Measurements from ENCODE around the gene MYO7A.

MYO7A gene

DNA sequence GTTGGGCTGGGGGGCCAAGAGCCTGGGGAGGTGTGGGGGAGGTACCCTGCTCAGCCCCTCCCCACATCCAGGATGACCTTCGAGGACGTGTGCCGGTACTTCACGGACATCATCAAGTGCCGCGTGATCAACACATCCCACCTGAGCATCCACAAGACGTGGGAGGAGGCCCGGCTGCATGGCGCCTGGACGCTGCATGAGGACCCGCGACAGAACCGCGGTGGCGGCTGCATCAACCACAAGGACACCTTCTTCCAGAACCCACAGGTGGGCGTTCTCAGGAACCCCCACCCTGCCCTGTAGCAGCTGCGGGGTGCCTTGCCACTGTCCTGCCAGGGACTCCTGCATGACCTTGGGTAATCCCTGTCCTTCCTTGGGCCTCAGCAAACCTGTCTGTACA is 10.0 kb upstream of the MYO7A start:
- no peaks in the 10 kb centered on the region for H3K9me3 ChIP-seq (ENCODE audit: low read length)
- H4K20me1 ChIP-seq (ENCODE audit: insufficient read depth, low read length) = no peaks in the 10 kb centered on the region
- no peaks in the 10 kb centered on the region for H3K4me1 ChIP-seq (ENCODE audit: insufficient read depth, low read length, severe bottlenecking)
- H3F3A ChIP-seq (ENCODE audit: insufficient read depth, low read length) = no peaks in the 10 kb centered on the region
- H3K4me3 ChIP-seq (ENCODE audit: low read depth, low read length, poor library complexity, severe bottlenecking) = no peak overlapping the region
- H3K9me2 ChIP-seq (ENCODE audit: low read depth, low read length) = no peaks in the 10 kb centered on the region
- H3K27me3 ChIP-seq (ENCODE audit: insufficient read depth, low read length) = no peaks in the 10 kb centered on the region
- TF ChIP-seq, protein P1, sequence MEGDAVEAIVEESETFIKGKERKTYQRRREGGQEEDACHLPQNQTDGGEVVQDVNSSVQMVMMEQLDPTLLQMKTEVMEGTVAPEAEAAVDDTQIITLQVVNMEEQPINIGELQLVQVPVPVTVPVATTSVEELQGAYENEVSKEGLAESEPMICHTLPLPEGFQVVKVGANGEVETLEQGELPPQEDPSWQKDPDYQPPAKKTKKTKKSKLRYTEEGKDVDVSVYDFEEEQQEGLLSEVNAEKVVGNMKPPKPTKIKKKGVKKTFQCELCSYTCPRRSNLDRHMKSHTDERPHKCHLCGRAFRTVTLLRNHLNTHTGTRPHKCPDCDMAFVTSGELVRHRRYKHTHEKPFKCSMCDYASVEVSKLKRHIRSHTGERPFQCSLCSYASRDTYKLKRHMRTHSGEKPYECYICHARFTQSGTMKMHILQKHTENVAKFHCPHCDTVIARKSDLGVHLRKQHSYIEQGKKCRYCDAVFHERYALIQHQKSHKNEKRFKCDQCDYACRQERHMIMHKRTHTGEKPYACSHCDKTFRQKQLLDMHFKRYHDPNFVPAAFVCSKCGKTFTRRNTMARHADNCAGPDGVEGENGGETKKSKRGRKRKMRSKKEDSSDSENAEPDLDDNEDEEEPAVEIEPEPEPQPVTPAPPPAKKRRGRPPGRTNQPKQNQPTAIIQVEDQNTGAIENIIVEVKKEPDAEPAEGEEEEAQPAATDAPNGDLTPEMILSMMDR (IDR thresholded peaks at IDR 0.05; ENCODE audit: low read length) = no peak
- TF ChIP-seq EZH2 (IDR thresholded peaks at IDR 0.05; ENCODE audit: borderline replicate concordance, low read length) = no peak
- no peak overlapping the region for H3K4me2 ChIP-seq (ENCODE audit: low read length)
- H3K27ac ChIP-seq (ENCODE audit: low read depth, low read length, poor library complexity, severe bottlenecking) = no peak overlapping the region
- no peak overlapping the region for H3K9ac ChIP-seq (ENCODE audit: low read length)
- no peaks in the 10 kb centered on the region for H3K36me3 ChIP-seq (ENCODE audit: insufficient read depth, low read length)
- H3K79me2 ChIP-seq (ENCODE audit: insufficient read depth, low read length) = no peaks in the 10 kb centered on the region
- H2AFZ ChIP-seq (ENCODE audit: low read length) = no peak overlapping the region

DNA sequence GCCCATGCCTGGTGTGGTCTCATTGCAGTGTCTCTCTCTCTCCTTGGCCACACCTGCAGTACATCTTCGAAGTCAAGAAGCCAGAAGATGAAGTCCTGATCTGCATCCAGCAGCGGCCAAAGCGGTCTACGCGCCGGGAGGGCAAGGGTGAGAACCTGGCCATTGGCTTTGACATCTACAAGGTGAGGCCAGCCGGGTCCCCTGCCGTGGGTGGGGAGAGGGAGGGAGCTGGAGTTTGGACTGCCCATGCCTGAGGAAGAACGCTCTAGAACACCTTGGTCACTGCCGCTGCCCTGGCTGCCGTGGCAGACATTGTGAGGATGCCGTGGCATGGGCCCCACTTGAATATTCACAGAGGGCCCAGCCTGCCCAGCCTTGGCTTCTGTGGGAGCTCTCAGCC is 9.1 kb upstream of the MYO7A start:
- Histone ChIP-seq H3K9me2 (ENCODE audit: low read depth, low read length) (no peaks in the 10 kb centered on the region), H3K9me3 (ENCODE audit: low read length) (no peaks in the 10 kb centered on the region), H3F3A (ENCODE audit: insufficient read depth, low read length) (no peaks in the 10 kb centered on the region), H3K27me3 (ENCODE audit: insufficient read depth, low read length) (no peaks in the 10 kb centered on the region), H3K4me1 (ENCODE audit: insufficient read depth, low read length, severe bottlenecking) (no peaks in the 10 kb centered on the region), H3K4me3 (ENCODE audit: low read depth, low read length, poor library complexity, severe bottlenecking) (no peak overlapping the region), H2AFZ (ENCODE audit: low read length) (no peak overlapping the region), H3K4me2 (ENCODE audit: low read length) (no peak overlapping the region), H3K79me2 (ENCODE audit: insufficient read depth, low read length) (no peaks in the 10 kb centered on the region), H3K36me3 (ENCODE audit: insufficient read depth, low read length) (no peaks in the 10 kb centered on the region), H4K20me1 (ENCODE audit: insufficient read depth, low read length) (no peaks in the 10 kb centered on the region), H3K27ac (ENCODE audit: low read depth, low read length, poor library complexity, severe bottlenecking) (no peak overlapping the region), H3K9ac (ENCODE audit: low read length) (no peak overlapping the region)
- TF ChIP-seq, protein P1 (IDR thresholded peaks at IDR 0.05; ENCODE audit: low read length) = no peak
- TF ChIP-seq EZH2 (IDR thresholded peaks at IDR 0.05; ENCODE audit: borderline replicate concordance, low read length) = no peak

DNA sequence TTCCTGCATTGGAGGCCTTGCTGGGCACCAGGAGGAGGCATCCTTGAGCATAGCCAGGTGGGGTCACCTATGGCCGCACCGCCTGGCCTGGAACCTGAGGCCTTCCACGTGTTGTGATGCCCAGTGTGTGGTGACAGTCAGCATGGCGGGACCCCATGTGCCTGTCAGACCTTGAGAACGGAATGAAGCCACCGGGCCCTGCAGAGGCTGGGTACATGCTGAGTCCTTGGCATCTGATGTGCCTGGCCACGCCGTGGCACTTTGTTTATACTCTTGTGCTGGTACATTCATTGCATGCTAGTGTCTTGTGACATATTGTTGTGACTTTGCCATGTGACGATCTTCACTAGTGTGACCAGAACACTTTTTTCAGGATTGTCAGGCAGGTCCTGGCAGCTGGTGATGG is 8.5 kb upstream of the MYO7A start:
- TF ChIP-seq EZH2 (IDR thresholded peaks at IDR 0.05; ENCODE audit: borderline replicate concordance, low read length) = no peak
- TF ChIP-seq, protein P1 (IDR thresholded peaks at IDR 0.05; ENCODE audit: low read length) = no peak
- Histone ChIP-seq H3K9me3 (ENCODE audit: low read length) (no peaks in the 10 kb centered on the region), H3K27ac (ENCODE audit: low read depth, low read length, poor library complexity, severe bottlenecking) (no peak overlapping the region), H4K20me1 (ENCODE audit: insufficient read depth, low read length) (no peaks in the 10 kb centered on the region), H3F3A (ENCODE audit: insufficient read depth, low read length) (no peaks in the 10 kb centered on the region), H3K4me3 (ENCODE audit: low read depth, low read length, poor library complexity, severe bottlenecking) (no peak overlapping the region), H2AFZ (ENCODE audit: low read length) (no peak overlapping the region), H3K4me2 (ENCODE audit: low read length) (no peak overlapping the region), H3K9me2 (ENCODE audit: low read depth, low read length) (no peaks in the 10 kb centered on the region), H3K4me1 (ENCODE audit: insufficient read depth, low read length, severe bottlenecking) (no peaks in the 10 kb centered on the region), H3K9ac (ENCODE audit: low read length) (no peak overlapping the region), H3K36me3 (ENCODE audit: insufficient read depth, low read length) (no peaks in the 10 kb centered on the region), H3K27me3 (ENCODE audit: insufficient read depth, low read length) (no peaks in the 10 kb centered on the region), H3K79me2 (ENCODE audit: insufficient read depth, low read length) (no peaks in the 10 kb centered on the region)

Measured in OCI-LY1 (cell line).